ENCODE measurements around the gene ITGB3BP.
"Not testable (repeated sequence)": the region's sequence is repeated elsewhere in the genome, so short reads cannot be mapped to it uniquely, and the experiment has no call there.

The ITGB3BP gene

DNA sequence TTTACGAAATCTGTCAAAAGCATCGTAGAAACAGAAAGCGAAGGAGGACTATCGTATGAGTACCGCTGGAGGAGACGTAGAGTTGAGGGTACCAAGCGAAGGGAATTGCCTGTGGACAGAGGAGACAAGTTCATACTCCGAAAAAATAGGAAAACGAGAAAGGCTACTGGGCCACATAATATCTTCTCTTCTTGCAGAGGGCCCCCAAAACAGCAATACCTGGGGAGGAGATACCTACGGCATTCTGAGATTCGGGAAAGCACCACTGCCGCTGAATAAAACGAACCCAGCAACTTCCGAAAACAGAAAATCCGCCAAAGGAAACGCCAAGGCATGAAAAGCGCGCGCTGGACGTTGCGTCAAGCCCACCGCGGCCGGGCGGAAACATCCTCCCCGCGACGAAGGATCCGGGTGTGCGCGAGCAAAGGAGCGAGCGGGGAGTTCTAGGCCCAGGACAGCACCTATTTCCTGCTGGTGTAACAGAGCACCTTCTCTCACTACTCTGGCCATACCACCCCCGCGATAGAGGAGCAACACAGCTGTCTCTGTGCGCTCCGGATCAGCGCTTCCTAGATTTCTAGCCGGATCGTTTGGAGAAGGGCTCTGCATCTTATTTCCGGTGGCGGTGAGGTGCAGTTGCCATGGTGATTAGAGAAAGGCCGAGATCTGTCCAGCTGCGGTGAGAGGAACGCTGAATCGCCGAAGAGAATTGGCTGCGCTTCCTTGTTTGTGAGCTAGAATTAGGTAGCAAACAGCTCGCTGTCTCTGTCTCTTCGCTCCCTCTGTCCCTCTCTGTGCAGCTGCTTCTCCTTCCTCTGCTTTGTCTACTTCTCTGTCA lies at the start of gene ITGB3BP, which contains the start of gene EFCAB7:
Gene ITGB3BP (minus strand): TSS at position 335 of the 838 bp plus-strand sequence. CDS start 92 bp downstream, at position 243.
Gene EFCAB7 (plus strand): TSS at position 635 of the 838 bp plus-strand sequence. CDS start 2,048 bp downstream, outside the sequence.
- peak; percentile 62 to 73 (median 70) for DNase-seq (ENCODE audit: low read depth in 4 of 4, low spot score in 1 of 4)

DNA sequence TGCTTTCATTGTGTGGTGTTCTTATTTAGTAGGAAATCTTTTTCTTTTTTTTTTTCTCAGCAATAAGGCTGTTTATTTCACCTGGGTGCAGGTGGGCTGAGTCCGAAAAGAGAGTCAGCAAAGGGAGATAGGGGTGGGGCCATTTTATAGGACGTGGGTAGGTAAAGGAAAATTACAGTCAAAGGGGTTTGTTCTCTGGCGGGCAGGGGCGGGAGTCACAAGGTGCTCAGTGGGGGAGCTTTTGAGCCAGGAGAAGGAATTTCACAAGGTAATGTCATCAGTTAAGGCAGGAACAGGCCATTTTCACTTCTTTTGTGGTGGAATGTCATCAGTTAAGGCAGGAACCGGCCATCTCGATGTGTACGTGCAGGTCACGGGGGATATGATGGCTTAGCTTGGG lies 49.7 kb upstream of the ITGB3BP start:
- DNase-seq (ENCODE audit: low read depth in 4 of 4, low spot score in 1 of 4), result not testable (repeated sequence)

GRCh38 chr1:63569640-63570316 lies 46.8 kb upstream of the ITGB3BP start:
- no peak for DNase-seq (ENCODE audit: low read depth in 4 of 4, low spot score in 1 of 4)

DNA sequence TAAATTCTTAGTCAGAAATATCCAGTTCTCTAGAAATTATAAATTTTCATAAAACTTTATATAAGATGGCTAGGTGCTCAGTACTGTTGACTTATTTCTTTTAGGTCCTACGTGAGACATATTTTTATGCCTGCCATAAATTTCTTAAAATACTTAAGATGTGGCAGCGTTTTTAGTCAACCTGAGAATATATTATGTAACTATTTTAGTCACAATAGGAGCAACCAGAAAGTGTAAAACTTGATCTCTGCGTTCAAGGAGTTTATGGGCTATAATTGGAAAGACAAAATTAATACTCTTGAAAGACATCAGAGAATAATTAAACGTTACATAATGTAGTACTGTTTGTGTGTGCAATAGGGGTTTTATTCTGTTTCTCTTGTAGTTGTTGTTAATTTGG lies 46.0 kb upstream of the ITGB3BP start:
- no peak for DNase-seq (ENCODE audit: low read depth in 4 of 4, low spot score in 1 of 4)

DNA sequence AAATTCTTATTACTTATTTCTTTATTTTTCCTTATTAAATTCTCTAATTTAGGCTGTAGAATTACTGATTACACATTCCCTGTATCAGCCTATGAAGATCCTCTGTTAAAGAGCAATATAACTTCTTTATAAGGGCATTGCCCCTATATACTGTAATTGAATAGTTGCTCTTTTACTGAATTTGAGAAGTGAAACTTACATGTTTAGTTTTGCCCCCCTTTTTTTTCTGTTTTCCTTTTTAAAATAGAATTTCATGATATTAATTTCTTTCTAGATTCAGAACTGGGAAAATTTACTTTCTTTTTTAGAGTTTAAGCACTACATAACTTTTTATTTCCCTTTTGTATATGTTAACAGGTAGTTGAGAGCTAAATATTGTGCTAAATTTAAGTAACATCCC lies 40.7 kb upstream of the ITGB3BP start:
- no peak for DNase-seq (ENCODE audit: low read depth in 4 of 4, low spot score in 1 of 4)

GRCh38 chr1:63559357-63559756 lies 36.3 kb upstream of the ITGB3BP start:
- no peak for DNase-seq (ENCODE audit: low read depth in 4 of 4, low spot score in 1 of 4)

DNA sequence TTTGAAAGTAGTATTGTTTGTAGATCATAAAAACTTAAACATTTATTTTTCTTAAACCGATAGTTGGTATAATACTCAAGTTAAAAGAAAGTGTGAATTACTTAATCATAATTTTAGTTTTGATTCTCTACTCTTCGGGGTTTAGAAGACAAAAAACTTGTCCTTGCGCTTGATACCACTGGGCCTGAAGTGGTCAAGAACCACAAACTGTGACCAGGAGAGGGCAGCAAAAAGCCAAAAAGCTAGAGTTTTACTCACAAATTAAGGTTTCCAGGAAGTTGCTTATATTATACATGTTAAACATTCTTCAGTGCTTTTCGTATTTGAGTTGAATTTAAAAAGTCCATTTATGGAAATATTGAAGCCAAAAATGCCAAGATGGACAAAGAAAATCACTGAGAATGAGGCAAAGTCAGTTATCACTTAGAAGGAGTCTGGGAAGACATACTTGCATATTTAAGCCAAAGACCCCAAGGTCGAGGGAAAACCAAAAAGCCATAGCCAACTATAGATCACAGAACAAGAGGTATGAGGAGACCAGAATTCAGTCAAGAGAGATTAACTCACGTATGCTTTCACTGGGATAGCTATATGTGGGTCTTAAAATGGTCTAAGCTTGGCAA lies 34.5 kb upstream of the ITGB3BP start:
- DNase-seq (ENCODE audit: low read depth in 4 of 4, low spot score in 1 of 4), result no peak

DNA sequence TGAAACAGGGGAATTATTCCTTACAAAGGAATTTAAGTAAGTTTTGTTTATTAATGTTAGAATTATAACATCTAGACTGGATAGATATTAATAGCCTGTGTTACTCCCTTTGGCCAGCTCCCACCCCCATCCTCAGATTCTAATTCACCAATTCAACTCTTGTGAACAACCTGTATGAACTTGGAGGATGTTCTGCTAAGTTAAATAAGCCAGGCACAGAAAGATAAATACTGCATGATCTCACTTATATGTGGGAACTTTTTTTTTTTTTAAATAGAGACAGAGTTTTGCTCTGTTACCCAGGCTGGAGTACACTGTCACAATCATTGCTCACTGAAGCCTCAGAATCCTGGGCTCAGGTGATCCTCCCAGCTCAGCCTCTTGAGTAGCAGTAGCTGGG lies 32.5 kb upstream of the ITGB3BP start:
- DNase-seq (ENCODE audit: low read depth in 4 of 4, low spot score in 1 of 4), result no peak

- no peak for DNase-seq (ENCODE audit: low read depth in 4 of 4, low spot score in 1 of 4)
Observed at GRCh38 chr1:63548877-63549276, 25.9 kb upstream of the ITGB3BP start.

DNA sequence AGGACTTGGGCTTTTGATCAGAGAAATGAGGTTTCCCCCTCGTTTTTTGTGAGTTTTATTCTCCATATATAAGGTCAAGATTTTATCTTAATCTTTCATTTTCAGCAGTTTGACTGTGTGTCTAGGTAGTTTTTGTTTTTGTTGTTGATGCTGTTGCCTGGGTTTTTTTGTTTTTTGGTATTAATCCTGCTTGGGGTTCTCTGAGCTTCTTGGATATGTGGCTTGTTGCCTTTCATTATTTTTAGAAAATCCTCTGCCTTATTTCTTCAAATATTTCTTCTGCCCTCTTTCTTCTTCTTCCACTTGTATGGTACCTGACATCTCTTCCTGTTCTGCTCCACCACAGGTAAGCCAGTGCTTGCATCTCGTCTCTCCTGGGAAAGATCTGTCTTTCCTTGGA lies 25.3 kb upstream of the ITGB3BP start:
- DNase-seq (ENCODE audit: low read depth in 4 of 4, low spot score in 1 of 4), result no peak

DNA sequence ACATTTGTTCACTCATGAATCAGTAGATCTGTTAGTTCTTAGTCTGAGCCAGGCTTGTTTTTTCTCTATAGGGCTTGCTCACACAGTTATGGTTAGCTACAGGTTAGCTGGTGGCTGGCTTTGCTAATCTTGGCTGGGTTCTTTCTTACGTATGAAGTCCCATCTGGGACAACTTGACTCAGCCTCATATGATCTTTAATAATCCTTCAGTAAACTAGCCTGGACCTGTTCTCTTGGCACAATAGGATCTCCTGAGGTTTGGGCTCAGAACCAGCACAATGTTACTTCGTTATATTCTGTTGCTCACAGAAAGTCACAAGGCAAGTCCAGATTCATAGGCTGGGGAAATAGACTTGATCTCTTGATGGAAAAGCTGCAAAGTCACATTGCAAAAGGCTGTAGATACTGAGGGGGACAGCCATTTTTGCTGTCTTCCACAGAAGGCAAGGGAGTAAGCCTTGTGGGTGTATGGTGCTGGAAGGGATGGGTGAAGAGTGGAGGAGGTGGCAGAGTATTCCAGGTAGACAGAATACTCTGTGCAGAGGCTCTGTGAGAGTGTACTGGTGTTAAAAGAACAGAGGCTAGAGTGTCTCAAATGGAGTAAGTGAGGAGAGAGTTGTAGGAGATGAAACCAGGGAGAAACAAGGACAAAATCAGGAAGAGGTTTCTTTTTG lies 24.7 kb upstream of the ITGB3BP start:
- no peak for DNase-seq (ENCODE audit: low read depth in 4 of 4, low spot score in 1 of 4)

DNA sequence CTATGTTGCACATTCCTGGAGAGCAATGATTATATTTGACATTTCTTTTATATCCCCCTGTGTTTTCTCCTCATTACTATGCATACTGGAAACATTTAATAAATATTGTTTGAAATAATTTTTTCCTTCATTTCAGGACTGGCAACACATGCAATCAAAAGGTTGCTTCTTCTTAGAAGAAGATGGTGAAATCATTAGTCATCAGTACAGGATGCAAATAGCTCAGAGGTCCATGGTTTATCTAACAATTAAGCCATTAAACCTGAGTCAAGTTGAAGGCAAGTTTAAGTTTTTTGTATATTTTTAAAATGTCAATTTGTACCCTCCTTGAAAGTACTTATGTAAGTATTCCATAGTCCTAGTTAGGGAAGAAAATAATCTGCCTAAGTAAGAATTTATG lies 22.8 kb upstream of the ITGB3BP start:
- no peak for DNase-seq (ENCODE audit: low read depth in 4 of 4, low spot score in 1 of 4)

DNA sequence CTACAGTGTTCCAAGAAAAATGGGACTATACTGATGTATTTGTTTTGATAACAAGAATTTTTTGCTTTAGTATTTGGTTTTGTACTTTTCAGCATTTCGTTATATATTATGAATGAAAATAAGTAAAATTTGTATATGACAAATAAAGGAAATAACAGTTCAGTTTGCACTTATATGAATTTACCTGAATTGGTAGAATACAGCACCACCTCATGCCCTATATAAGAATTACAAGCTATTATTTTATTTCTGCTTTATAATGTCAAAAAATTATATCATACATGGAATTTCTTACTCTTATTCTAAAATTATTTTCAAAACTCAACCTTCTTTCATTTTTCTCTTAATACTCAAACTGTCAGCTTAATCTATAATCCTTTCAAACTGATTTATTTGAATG lies 14.9 kb upstream of the ITGB3BP start:
- no peak for DNase-seq (ENCODE audit: low read depth in 4 of 4, low spot score in 1 of 4)

DNA sequence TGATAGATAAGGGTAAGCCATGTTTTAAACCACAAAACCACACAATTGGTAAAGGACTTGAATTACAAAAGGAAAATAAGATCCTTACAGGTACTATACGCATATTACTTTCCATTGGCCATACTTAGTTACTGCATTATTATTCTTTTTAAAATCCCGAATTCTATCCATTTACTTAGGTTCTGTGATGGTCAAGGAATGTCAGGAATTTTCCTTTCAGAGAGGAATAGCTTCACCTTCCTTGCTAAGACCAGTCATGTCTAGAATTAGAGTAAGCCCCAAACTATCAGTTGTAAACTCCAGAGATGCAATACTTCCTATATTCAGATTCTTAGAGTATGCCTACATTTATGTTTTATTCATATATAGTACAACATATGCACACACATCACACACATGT lies 14.0 kb upstream of the ITGB3BP start:
- no peak for DNase-seq (ENCODE audit: low read depth in 4 of 4, low spot score in 1 of 4)

DNA sequence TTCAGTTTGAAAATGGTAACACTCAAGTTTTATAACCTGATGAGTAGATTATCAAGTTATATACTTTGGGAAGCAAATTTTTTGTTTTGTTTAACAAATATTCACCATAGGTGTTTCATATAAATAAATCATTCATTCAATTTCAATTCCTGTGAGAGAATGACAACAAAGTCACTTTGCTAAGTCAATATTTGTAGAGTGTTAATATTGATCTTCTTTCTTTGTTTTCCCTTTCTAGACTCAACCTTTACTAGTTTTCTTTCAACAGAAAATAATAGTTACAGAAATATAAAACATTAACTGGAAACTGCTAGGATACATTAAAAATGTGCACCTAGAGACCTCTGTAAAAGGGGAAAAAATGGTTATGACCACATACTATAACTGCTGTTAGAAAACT lies 11.4 kb upstream of the ITGB3BP start:
- DNase-seq (ENCODE audit: low read depth in 4 of 4, low spot score in 1 of 4), result no peak

DNA sequence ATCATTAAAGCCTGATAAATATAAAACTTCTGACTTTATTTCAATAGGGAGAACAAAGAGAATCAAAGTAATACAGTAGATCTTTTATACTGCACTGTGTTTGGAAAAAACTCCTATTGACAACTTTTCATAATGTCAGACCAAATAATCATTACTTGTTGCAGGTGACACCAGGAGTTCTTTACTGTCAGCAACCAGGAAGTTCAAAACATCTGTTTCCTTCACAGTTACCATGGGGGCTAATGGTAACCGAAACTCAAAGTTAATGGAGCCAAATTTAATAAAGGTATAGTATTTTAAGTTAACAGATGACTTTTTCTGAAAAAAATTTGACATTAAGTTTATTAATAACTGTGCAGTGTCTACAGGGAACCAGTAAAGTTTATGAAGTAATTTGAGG lies 10.9 kb upstream of the ITGB3BP start:
- no peak for DNase-seq (ENCODE audit: low read depth in 4 of 4, low spot score in 1 of 4)

DNA sequence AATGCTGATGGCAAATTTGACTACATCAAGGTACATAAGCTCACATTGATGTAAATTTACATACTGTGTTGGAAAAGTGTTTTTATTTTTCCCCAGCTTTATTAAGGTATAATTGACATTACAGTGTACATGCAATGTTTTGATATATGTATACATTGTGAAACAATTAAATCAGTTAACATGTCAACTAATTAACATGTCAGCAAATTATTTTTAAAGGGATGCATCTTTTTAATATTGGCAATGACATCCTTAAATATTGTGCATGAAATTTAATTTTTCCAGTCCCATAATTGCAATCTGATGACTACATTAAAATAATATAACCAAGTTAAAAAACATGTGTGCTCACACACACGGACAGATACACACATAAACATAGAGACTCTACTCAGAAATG lies 9.7 kb upstream of the ITGB3BP start:
- DNase-seq (ENCODE audit: low read depth in 4 of 4, low spot score in 1 of 4), result no peak

- no peak for DNase-seq (ENCODE audit: low read depth in 4 of 4, low spot score in 1 of 4)
Observed at GRCh38 chr1:63524201-63524600, 1.2 kb upstream of the ITGB3BP start.

DNA sequence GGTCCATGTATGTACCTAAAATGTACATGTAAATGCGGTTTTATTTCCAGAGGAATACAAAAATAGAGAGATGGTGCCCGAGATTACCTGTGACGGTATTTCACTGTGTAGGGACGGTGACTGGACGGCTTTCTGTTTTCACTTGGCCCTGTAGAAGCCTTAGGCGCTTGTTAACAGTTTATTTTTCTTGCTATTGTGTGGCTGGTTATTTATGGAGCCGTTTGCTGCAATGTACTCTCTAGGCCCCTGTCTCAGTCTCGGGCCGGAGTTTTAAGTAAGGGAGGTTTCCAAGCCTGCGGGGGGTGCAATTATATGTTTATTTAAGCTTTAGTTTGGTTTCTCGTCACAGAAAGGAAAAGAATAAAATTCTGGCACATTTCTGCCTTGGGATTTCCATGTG lies 713 bp upstream of the ITGB3BP start:
- DNase-seq (ENCODE audit: low read depth in 4 of 4, low spot score in 1 of 4), result no peak

DNA sequence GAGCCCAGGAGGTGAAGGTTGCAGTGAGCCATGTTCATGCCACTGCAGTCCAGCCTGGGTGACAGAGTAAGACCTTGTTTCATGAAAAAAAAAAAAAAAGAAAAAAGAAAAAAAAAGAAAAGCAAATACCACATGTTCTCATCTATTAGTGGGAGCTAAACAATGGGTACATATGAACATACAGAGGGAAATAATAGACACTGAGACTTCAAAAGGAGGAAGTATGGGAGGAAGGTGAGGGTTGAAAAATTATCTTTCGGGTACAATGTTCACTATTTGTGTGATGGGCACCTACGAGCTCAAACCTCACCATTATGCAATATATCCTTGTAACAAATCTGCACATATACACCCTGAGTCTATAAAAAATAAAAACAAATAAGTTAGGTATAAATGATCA lies 6.4 kb downstream of the ITGB3BP start:
- no peak for DNase-seq (ENCODE audit: low read depth in 4 of 4, low spot score in 1 of 4)

DNA sequence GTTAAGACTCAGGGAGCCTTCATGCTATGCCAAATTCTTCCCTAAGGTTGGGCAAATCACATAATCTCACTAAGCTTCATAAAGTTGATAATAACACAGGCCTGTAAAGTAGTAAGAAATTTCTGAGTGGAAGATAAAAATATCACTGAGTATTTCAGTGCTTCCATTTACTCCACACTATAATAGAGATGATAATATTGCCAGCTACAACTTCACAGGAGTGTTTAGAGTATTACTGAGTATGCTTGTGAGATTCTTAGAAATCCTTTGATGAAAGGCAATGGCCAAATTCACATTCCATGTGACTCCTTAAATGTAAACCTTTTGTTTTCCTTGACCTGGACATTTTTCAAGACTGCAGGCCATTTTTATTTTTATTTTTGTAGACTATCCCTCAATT lies 10.4 kb downstream of the ITGB3BP start:
- no peak for DNase-seq (ENCODE audit: low read depth in 4 of 4, low spot score in 1 of 4)

GRCh38 chr1:63509718-63510117 lies 13.3 kb downstream of the ITGB3BP start:
- DNase-seq (ENCODE audit: low read depth in 4 of 4, low spot score in 1 of 4), result no peak
